IPS-NIHi7 (cell line): ENCODE data around the gene HMGB2.

Experiments
- DNase-seq: peaks from one replicate; pipeline ENCODE4 v3.0.0; 2012; ENCODE audit warnings: mixed read lengths; ENCODE audit errors: extremely low spot score

The HMGB2 gene

DNA sequence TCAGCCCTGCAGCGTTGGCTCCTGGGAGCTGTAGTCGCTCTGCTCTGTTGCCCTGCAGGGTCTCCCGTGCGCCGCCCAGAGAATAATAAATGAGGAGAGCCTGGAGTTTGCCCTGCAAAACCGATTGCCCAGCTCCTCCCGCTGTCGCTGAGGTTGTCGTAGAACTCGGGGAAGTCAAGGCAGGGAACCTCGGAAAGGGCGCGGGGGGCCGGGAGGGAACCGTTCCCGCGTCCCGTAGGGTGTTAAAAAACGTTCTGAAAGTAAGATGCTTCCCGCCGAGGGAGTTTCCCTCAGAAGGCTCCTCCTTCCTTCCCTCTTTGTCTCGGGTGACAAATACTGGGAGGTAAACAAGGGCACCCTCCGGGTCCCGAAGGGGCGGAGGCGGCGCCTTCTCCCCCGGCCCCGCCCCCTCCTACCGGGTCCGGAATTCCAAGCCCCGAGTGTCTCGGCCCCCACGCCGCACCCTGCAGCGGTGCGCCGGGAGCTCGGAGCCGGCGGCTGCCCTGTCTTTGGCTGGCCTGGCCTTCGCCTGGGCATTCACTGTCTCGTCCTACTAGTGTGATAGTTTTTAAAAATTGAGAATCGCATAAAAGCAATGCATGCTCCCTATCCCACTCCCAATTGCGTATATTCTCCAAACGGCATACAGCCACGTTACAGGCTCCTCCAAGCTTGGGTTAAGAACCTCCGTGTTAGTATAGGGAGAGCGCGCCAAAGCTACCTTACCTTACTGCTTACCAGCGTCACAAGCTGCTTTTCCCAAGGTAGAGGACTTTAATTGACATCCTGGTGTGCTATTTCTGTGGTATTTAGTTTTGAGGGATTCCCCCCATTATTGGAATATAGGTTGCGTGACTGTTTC lies 964 bp upstream of the HMGB2 start:
- DNase-seq = peak; percentile 93

DNA sequence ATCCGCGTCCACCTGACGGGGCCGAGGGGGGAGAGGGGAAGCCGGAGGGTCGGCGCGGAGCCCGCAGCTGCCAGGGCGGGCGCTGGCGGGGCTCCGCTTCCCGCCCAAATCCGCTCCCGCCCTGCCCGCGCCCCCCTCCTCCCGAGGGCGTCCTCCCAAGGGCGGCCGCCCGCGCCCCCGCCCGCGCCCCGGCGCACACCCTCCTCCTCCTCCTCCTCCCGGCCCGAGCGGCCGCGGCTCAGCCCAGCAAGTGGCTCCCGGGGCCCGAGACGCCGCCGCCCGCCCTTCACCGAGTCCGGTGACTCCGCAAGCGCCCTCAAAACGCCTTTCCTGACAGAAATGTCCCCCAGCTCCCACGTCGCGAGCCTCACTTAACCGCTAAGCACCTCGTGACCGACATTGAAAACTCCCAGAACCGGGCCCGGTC lies 487 bp downstream of the HMGB2 start:
- peak; percentile 46 for DNase-seq

DNA sequence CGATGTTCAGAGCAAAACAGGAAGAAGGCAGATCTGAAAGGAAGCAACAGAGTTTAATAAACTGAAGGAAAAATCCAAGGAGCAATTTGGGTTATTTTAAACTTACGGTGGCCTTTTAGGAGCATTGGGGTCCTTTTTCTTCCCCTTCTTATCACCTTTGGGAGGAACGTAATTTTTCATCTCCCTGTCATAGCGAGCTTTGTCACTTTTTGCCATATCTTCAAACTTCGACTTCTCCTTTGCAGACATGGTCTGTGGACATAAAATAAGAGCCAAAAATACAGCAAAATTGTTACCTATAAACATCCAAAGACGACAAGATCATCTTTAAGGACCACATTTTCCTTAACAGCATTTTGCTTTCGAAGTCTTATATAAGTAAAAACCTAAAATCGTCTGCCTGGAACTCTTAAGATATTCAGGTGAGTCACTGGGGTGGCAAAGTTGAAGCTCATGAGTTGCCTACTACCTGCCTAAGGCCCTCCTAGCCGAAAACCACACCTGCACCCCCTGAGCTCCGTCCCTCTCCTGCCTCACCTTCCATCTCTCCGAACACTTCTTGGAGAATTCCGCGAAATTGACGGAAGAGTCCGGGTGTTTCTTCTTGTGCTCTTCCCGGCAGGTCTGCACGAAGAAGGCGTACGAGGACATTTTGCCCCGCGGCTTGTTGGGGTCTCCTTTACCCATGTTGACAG lies 1.0 kb downstream of the HMGB2 start:
- DNase-seq = no peak

GRCh38 chr4:173332021-173332487 lies 2.1 kb downstream of the HMGB2 start:
- no peak for DNase-seq

GRCh38 chr4:173330590-173330989 lies 3.6 kb downstream of the HMGB2 start:
- no peak for DNase-seq

- DNase-seq = no peak
Observed at GRCh38 chr4:173328236-173328901, 5.8 kb downstream of the HMGB2 start.

DNA sequence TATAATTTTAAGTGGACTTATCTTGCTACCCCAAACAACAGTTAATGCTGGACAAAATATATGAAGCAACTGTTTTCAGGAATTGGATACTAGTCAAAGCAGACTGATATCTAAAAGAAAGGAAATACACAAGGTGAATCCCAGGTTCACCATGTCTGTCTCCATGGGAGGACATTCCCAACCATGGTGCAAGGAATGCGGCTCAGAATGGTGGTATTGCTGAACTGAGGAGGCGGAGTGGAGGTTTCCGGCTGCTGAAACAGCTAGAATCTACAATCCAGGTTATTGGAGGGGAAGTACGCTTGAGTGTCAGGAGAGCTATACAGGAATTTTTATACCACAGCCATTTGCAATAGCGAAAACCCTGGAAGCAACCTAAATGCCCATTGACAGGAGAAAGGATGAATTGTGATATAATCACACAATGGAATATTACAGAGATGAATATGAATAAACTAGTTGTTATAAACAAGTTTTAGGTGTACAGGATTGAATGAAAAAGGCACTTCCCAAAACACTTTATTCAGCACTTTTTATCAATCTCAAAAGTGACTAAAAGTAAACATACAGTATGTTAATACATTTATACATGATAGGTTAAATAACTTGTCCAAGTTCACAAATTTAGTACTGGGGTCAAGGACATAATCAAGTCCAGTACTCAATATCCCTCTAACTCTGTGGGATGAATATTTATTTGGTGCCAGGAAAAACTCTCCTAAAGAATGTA lies 9.0 kb downstream of the HMGB2 start:
- no peak for DNase-seq

DNA sequence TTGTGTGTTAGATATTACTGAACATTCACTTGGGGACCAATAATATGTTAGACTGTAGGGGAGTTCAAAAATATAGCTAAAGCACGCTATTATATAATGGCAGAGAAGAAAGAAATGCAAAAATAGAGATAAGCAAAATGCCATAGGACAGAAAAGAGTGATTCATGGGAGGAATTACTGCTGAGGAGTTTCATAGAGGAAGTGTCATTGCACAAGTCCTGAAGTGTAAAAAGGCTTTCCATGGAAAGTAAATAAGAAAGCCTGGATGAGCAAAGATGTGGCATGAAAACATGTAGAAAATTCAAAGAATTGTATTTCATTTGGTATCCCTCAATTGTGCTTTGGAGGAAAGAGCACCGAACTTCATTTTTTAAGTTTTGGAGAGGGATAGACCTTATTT lies 14.5 kb downstream of the HMGB2 start:
- no peak for DNase-seq

DNA sequence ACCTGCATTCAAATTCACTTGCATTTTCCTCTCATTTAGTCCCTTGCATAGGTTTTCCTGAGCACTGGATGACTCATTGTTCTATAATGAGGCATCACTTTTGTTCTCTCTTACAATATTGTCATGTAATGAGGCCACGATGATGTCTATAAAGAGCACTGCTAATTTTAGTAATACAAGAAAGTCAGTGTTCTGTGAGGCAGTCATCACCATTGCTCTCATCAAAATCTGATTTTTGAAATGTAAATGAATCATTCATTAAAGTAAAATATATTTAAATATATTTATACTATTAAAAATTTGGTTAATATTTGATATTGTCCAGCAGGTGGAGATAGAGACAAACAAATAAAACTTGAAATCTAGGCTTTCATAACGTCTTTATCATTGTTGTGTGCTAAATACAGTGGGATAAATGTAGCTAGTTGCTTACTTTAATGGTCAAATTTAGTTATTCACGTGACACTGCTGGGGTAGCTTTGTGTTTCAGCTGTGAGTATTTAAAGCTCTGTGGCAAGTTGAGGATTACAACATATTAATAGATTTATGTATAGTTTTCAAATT lies 15.4 kb downstream of the HMGB2 start:
- DNase-seq = no peak

DNA sequence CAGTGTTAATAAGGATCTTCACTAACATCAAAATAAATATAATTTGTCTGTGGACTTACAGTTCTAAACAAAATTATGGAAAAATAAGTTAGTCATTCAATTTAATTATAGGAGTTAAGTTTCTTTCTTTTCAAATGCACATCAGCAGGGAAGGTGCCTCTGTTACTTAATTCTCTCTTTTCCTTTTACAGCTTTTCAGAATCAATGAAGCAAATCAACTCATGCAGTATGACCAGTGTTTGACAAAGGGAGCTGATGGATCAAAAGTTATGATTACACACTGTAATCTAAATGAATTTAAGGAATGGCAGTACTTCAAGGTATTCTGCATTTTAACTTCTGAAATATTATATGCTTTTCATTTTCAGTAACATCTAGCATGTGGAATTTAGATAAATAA lies 15.9 kb downstream of the HMGB2 start:
- DNase-seq = no peak

DNA sequence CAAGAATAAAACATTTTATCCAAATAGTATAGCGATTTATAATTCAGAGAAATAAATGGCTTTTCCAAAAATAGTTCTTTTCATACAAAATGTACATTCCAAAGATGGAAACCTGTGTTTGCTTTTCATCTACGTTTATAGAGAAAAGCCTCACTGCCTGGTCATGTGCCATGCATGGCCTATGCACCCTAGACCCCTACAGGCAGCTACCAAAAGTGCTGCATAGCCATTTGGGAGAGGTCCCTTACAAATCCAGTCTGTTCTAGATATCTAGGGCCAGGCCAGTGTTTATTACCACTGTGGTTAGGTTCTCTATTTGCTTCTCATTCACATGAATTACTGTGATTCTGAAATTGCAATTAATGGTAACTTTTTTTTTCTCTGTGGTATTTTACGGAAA lies 17.2 kb downstream of the HMGB2 start:
- DNase-seq = peak; percentile 57

DNA sequence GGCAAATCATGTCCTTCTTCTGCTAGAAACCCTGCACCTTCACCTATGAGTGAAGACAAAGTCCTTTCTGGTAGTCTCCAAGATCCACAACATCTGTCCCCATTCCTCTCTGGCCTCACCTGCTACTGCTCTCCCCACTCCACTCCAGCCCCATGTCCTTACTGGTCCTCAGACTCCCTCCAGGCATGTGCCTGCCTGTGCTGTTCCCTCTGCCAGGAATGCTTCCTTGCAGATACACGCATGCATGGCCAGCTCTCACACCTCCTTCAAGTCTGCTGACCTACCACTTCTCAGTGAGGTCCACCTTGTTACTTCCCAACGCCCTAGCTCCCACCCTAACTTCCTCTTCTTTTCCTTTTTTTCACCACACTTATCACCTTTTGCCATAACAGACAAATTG lies 18.1 kb downstream of the HMGB2 start:
- DNase-seq = no peak

GRCh38 chr4:173314715-173315114 lies 19.4 kb downstream of the HMGB2 start:
- no peak for DNase-seq

DNA sequence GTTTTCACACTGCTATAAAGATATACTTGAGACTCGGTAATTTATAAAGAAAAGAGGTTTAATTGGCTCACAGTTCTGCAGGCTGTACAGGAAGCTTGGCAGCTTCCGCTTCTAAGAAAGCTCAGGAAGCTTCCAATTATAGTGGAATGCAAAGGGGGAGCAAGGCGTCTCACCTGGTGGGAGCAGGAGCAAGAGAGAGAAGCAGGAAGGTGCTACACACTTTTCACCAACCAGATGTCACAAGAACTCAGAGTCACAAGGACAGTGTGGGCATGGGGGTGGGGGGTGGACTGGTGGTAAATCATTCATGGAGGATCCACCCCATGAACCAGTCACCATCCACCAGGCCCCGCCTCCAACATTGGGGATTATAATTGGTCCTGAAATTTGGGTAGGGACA lies 22.8 kb downstream of the HMGB2 start:
- DNase-seq = no peak

DNA sequence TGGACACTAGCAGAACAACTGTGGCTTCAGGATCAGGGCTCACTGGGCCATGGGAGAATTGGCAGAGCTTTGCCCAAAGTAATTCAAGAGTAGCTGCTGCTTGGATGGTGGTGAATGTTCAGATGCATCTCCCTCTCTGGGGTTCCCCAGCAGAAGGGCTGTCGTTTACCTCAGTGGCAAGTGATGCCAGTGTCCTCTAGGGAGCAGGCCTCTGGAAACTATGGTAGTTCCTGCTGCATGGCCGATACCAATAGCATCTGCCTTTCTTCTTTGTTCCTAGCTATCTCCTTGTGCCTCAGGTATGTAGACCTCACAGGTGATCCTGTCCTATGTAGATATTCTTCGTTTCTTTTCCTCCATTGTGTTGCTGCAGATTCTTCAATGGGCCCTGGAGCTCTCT lies 26.4 kb downstream of the HMGB2 start:
- DNase-seq = no peak

DNA sequence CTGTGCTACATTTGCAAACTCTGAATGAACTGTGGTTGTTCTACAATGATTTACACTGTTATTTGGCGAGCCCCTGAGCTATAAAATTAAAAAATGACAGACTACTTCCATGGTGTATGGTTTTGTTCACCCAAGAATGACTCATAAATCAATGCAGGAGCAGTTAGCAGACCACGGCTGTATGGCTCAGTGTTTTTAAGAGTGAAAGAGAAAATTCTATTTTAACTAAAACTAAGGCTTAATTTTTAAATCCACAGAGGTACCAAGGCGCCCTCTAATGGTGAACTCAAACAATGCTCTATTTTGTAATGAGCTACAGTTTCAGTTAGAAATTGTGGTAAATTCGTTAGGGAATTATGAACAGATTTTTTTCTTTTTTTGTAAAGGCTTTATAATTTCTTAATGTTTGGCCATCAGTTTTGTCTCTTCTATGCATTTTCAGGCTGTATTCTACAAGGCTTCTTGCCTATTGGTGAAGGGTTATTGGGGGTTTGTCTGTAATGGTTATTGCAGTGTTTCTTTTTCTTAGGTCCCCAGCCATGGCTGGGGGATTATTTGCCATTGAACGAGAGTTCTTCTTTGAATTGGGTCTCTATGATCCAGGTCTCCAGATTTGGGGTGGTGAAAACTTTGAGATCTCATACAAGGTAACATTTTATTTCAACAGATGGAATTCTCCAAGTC lies 32.5 kb downstream of the HMGB2 start:
- peak; percentile 26 for DNase-seq

DNA sequence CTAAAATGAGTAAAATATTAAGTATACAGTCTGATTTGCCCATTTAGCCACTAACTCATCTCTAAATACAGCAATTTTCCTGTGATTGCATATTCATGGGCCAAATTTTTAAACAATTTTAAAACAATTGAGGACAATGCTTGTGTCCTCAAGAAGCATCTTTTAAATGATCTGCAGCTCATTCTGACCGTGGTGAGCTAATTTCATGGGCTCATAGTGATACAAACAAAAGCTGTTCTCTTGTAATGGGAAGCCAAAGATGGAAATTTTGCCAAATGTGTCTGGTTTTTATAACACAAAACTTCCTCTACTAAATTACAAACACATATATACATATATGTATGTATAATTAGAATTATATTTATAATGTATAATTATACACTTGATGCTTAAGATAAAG lies 39.7 kb downstream of the HMGB2 start:
- DNase-seq = no peak

GRCh38 chr4:173293663-173294062 lies 40.5 kb downstream of the HMGB2 start:
- DNase-seq = no peak

- DNase-seq = no peak
Observed at GRCh38 chr4:173291899-173292298, 42.3 kb downstream of the HMGB2 start.

DNA sequence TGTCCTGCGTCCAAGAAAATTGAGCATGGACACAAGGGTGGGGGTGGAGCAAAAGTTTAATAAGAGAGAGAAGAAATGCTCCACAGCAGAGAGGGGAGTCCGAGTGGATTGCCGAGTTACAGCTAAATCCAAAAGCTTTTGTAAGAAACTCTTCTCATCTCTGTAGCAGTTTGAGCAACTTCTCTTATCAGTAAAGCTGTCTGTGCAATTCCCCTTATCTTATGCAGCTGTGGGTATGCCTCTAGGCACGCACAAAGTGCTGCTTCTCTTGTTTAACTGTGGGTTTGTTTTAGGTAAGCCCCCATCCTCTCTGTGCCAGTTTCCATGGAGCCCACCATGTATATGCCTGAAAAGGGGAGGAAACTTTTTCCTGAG lies 44.8 kb downstream of the HMGB2 start:
- DNase-seq = no peak
